Measurements from ENCODE around the gene IFITM5.

The IFITM5 gene

GRCh38 chr11:285021-285893, 14.1 kb downstream of the IFITM5 start:
- DNase-seq (ENCODE audit: extremely low read depth in 1 of 2, low read depth in 1 of 2) = no peak

- no peak for DNase-seq (ENCODE audit: extremely low read depth in 1 of 2, low read depth in 1 of 2)
Measured at GRCh38 chr11:284105-285020, 15.0 kb downstream of the IFITM5 start.

GRCh38 chr11:283405-284104, 15.8 kb downstream of the IFITM5 start:
- no peak for DNase-seq (ENCODE audit: extremely low read depth in 1 of 2, low read depth in 1 of 2)

GRCh38 chr11:282630-283360, 16.5 kb downstream of the IFITM5 start:
- DNase-seq (ENCODE audit: extremely low read depth in 1 of 2, low read depth in 1 of 2) = no peak

- DNase-seq (ENCODE audit: extremely low read depth in 1 of 2, low read depth in 1 of 2) = no peak
Measured at GRCh38 chr11:282171-282570, 17.2 kb downstream of the IFITM5 start.

GRCh38 chr11:281486-282161, 17.7 kb downstream of the IFITM5 start:
- no peak for DNase-seq (ENCODE audit: extremely low read depth in 1 of 2, low read depth in 1 of 2)

GRCh38 chr11:280706-281485, 18.4 kb downstream of the IFITM5 start:
- no peak for DNase-seq (ENCODE audit: extremely low read depth in 1 of 2, low read depth in 1 of 2)

- no peak for DNase-seq (ENCODE audit: extremely low read depth in 1 of 2, low read depth in 1 of 2)
Measured at GRCh38 chr11:279966-280705, 19.2 kb downstream of the IFITM5 start.

- DNase-seq (ENCODE audit: extremely low read depth in 1 of 2, low read depth in 1 of 2) = no peak
Measured at GRCh38 chr11:279040-279965, 20.0 kb downstream of the IFITM5 start.

GRCh38 chr11:278001-278951, 21.1 kb downstream of the IFITM5 start, which contains the start of gene NLRP6:
Gene NLRP6 (plus strand): TSS chr11:278407. CDS start chr11:278570, 163 bp downstream.
- DNase-seq (ENCODE audit: extremely low read depth in 1 of 2, low read depth in 1 of 2) = no peak

- DNase-seq (ENCODE audit: extremely low read depth in 1 of 2, low read depth in 1 of 2) = no peak
Measured at GRCh38 chr11:276219-276618, 23.1 kb downstream of the IFITM5 start.

GRCh38 chr11:272931-273198, 26.5 kb downstream of the IFITM5 start:
- no peak for DNase-seq (ENCODE audit: extremely low read depth in 1 of 2, low read depth in 1 of 2)

- DNase-seq (ENCODE audit: extremely low read depth in 1 of 2, low read depth in 1 of 2) = no peak
Measured at GRCh38 chr11:272195-272930, 27.0 kb downstream of the IFITM5 start.

GRCh38 chr11:271319-271715, 28.0 kb downstream of the IFITM5 start:
- no peak for DNase-seq (ENCODE audit: extremely low read depth in 1 of 2, low read depth in 1 of 2)

GRCh38 chr11:270451-271318, 28.6 kb downstream of the IFITM5 start:
- DNase-seq (ENCODE audit: extremely low read depth in 1 of 2, low read depth in 1 of 2) = no peak
